ENCODE data around the gene NCOA3.

DNA sequence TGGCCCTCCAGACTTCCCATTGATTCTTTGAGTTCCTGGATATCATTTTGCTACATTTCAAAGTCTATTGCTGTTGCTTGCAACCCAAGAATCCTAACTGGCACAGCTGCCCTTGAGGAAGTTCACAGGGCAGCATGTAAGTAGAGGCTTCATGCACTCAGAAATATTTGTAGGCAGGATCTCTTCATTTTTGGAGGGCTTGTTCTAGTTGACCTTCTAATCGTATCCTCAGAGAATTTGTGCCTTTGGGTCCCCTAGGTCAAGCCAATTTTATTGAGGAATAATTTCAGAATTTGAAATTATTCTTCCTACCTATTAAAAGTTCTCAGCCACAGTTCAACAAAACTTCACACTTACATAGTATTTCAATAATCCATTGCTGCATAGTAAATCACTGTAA lies 5.6 kb upstream of the NCOA3 start:
- TF ChIP-seq EP300 (IDR thresholded peaks at IDR 0.05; ENCODE audit: borderline replicate concordance in 1 of 2, low read depth in 2 of 2, low read length in 2 of 2) (no peak), SRF (IDR thresholded peaks at IDR 0.05; ENCODE audit: low read depth, low read length) (no peak), RXRA (IDR thresholded peaks at IDR 0.05; ENCODE audit: insufficient read depth, low read depth, low read length) (no peak), EZH2 (IDR thresholded peaks at IDR 0.05; ENCODE audit: low read depth, low read length, severe bottlenecking) (no peak), POLR2A (IDR thresholded peaks at IDR 0.05; ENCODE audit: control extremely low read depth in 1 of 2, low read depth in 2 of 2, low read length in 2 of 2) (no peak), RAD21 (IDR thresholded peaks at IDR 0.05 in 1 of 2, conservative IDR thresholded peaks at IDR 0.05 in 1 of 2; ENCODE audit: low read depth in 2 of 2, low read length in 2 of 2) (no peak), TCF12 (IDR thresholded peaks at IDR 0.05; ENCODE audit: low read depth, low read length) (no peak), POU5F1 (IDR thresholded peaks at IDR 0.05; ENCODE audit: low read depth, low read length) (no peak)
- TF ChIP-seq, protein P1, sequence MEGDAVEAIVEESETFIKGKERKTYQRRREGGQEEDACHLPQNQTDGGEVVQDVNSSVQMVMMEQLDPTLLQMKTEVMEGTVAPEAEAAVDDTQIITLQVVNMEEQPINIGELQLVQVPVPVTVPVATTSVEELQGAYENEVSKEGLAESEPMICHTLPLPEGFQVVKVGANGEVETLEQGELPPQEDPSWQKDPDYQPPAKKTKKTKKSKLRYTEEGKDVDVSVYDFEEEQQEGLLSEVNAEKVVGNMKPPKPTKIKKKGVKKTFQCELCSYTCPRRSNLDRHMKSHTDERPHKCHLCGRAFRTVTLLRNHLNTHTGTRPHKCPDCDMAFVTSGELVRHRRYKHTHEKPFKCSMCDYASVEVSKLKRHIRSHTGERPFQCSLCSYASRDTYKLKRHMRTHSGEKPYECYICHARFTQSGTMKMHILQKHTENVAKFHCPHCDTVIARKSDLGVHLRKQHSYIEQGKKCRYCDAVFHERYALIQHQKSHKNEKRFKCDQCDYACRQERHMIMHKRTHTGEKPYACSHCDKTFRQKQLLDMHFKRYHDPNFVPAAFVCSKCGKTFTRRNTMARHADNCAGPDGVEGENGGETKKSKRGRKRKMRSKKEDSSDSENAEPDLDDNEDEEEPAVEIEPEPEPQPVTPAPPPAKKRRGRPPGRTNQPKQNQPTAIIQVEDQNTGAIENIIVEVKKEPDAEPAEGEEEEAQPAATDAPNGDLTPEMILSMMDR (IDR thresholded peaks at IDR 0.05; ENCODE audit: control extremely low read depth in 1 of 3, insufficient read depth in 1 of 3, low read depth in 1 of 3, low read length in 3 of 3), result no peak
